Activated CD4-positive, alpha-beta memory T cell treated with anti-CD3 and anti-CD28 coated beads for 36 hours (primary cell): Measurements from ENCODE around the gene LHX5. TPM values are rescaled to one million over a fixed set of nuclear protein-coding genes. Genes with fewer than 3 reads are reported as not detected.
A peak's percentile ranks its signal among the peaks of the same experiment; 100 is the strongest.

Experiments
- CTCF ChIA-PET: fragments of 350-600 bp; sonication (Branson Sonifier 250); formaldehyde crosslinking; loops from one replicate; lab custom pipeline; 2021; ENCODE audit warnings: antibody characterized with exemption, inconsistent platforms; lab: Charles Lee
- POLR2A ChIA-PET: fragments of 350-600 bp; sonication (Branson Sonifier 250); formaldehyde crosslinking; loops from one replicate; lab custom pipeline; 2021; ENCODE audit warnings: antibody characterized with exemption; lab: Charles Lee
- DNase-seq: peaks from one replicate; pipeline ENCODE4 v3.0.0-alpha.2; 2020
- H3K27ac Mint-ChIP-seq: one replicate; pipeline ENCODE4 v1.8.0; 2021; ENCODE audit warnings: mixed read lengths
- H3K27me3 Mint-ChIP-seq: one replicate; pipeline ENCODE4 v1.8.0; 2021; ENCODE audit warnings: mixed read lengths
- H3K36me3 Mint-ChIP-seq: one replicate; pipeline ENCODE4 v1.8.0; 2021; ENCODE audit warnings: mixed read lengths
- H3K4me1 Mint-ChIP-seq: one replicate; pipeline ENCODE4 v1.8.0; 2021; ENCODE audit warnings: low read depth, mixed read lengths
- H3K4me3 Mint-ChIP-seq: one replicate; pipeline ENCODE4 v1.8.0; 2021; ENCODE audit warnings: mild to moderate bottlenecking, mixed read lengths
- H3K9me3 Mint-ChIP-seq: one replicate; pipeline ENCODE4 v1.8.0; 2021; ENCODE audit warnings: mixed read lengths
- intact Hi-C: fragments of 100-400 bp; cut with micrococcal nuclease; formaldehyde crosslinking; loops from one replicate; pipeline ENCODE4 v1.15.1; 2023
- total RNA-seq, 2 experiments: library from RNA; stranded (reverse); gene quantifications; one replicate each; pipeline ENCODE4 v1.2.3, GENCODE V29; 2021

LHX5 gene
- total RNA-seq, 2 experiments from 2014 or later, result not detected

GRCh38 chr12:113445544-113446171 is 26.0 kb downstream of the LHX5 start:
- ChIA-PET POLR2A (no interaction called here), CTCF (interaction anchor here (0.9 kb wide), 1 partner anchor 24 kb away, joined by 3 read pairs; the partner anchor contains the start of gene SDSL)
- Mint-ChIP-seq H3K4me3 (no peak overlapping the region), H3K27ac (no peak overlapping the region), H3K4me1 (no peaks in the 10 kb centered on the region), H3K27me3 (peaks cover 16% of the 10 kb centered on the region), H3K9me3 (no peaks in the 10 kb centered on the region), H3K36me3 (peaks cover 2% of the 10 kb centered on the region)
- DNase-seq, result no peak
- intact Hi-C loops, result no loop called here

GRCh38 chr12:113443030-113443539 is 28.6 kb downstream of the LHX5 start:
- CTCF ChIA-PET, result interaction anchor here (1.4 kb wide), 1 partner anchor 18 kb away, joined by 4 read pairs; no protein-coding TSS in a partner anchor
- no peak for DNase-seq
- POLR2A ChIA-PET, result interaction anchor here (0.6 kb wide), 1 partner anchor 148 kb away, joined by 4 read pairs; no protein-coding TSS in a partner anchor
- H3K27me3 Mint-ChIP-seq, result peaks cover 13% of the 10 kb centered on the region
- no peak overlapping the region for H3K4me3 Mint-ChIP-seq
- peaks cover 2% of the 10 kb centered on the region for H3K36me3 Mint-ChIP-seq
- H3K4me1 Mint-ChIP-seq, result no peaks in the 10 kb centered on the region
- no peaks in the 10 kb centered on the region for H3K9me3 Mint-ChIP-seq
- intact Hi-C loops, result no loop called here
- H3K27ac Mint-ChIP-seq, result no peak overlapping the region

DNA sequence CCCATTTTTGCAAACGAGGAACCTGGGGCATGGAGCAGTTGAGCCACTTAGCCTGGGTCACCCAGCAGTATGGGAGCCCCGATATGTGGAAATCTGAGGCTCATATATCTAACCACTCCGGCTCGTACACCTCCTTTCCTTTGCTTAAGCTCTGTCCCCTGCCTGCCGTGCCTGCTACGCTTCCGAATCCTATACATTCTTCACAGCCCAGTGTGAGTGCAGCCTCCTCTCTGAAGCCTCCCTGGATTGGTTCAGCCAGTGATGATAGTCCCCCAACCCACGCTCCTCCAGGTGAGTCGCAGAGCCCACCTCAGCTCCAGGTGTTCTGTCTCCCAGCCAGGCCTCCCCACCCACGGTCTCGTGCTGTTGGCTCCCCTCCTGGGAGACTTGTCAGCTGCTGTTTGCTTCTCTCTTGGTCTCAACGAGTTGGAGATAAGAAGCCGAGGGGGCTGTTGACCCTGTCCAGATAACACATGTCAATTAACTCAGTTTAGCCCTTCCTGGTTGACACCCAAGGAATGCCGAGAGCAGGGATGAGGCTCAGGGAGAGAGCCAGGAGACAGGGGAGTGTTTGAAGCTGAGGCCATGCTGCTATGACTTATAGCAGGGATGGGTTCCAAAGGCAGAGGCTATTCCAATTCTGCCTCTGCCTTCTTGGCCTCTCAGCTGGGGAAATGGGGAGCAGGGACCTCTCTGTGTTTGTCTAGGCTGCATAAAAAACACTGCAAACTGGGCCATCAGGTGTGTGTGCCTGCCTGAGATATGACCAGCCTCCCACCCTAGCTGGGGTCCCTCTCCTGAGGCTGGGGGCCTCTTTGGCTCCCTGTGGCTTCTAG is 30.5 kb downstream of the LHX5 start:
- H3K27me3 Mint-ChIP-seq, result peaks cover 9% of the 10 kb centered on the region
- no peak overlapping the region for H3K27ac Mint-ChIP-seq
- POLR2A ChIA-PET, result no interaction called here
- no peaks in the 10 kb centered on the region for H3K9me3 Mint-ChIP-seq
- H3K4me3 Mint-ChIP-seq, result no peak overlapping the region
- no peaks in the 10 kb centered on the region for H3K4me1 Mint-ChIP-seq
- CTCF ChIA-PET, result interaction anchor here (1.7 kb wide), 1 partner anchor 16 kb away, joined by 6 read pairs; no protein-coding TSS in a partner anchor
- intact Hi-C loops, result no loop called here
- DNase-seq, result no peak
- H3K36me3 Mint-ChIP-seq, result peaks cover 1% of the 10 kb centered on the region

DNA sequence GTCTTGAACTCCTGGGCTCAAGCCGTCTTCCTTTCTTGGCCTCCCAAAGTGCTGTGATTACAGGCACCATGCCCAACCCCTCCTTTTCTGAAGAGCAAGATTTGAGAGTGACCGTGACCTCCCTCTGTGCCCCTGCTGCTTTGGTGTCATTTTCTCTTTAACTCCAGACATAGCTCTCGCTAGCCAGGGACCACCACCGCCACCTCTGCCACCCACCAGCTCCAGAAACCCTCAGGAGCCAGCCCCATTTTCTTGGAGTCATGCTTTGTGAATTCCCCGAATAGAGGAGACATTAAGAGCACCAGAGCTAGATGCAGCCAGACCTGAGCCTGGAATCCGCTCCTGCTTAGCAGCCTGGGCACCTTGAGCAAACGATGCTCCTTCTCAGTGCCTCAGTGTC is 31.3 kb downstream of the LHX5 start:
- Mint-ChIP-seq H3K27ac (no peak overlapping the region), H3K4me1 (no peaks in the 10 kb centered on the region), H3K4me3 (no peak overlapping the region), H3K27me3 (peaks cover 9% of the 10 kb centered on the region), H3K9me3 (no peaks in the 10 kb centered on the region), H3K36me3 (no peaks in the 10 kb centered on the region)
- DNase-seq, result no peak
- CTCF ChIA-PET, result interaction anchor here (1.7 kb wide), 1 partner anchor 15 kb away, joined by 6 read pairs; no protein-coding TSS in a partner anchor
- intact Hi-C loops, result no loop called here
- POLR2A ChIA-PET, result no interaction called here

- H3K36me3 Mint-ChIP-seq, result no peaks in the 10 kb centered on the region
- no peaks in the 10 kb centered on the region for H3K4me1 Mint-ChIP-seq
- peaks cover 9% of the 10 kb centered on the region for H3K27me3 Mint-ChIP-seq
- CTCF ChIA-PET, result no interaction called here
- DNase-seq, result peak; percentile 24
- H3K4me3 Mint-ChIP-seq, result no peak overlapping the region
- POLR2A ChIA-PET, result no interaction called here
- intact Hi-C loops, result no loop called here
- H3K27ac Mint-ChIP-seq, result no peak overlapping the region
- H3K9me3 Mint-ChIP-seq, result no peaks in the 10 kb centered on the region
Measured at GRCh38 chr12:113439606-113440030, 32.1 kb downstream of the LHX5 start.

GRCh38 chr12:113439301-113439597 is 32.4 kb downstream of the LHX5 start:
- intact Hi-C loops, result no loop called here
- Mint-ChIP-seq H3K27ac (no peak overlapping the region), H3K9me3 (no peaks in the 10 kb centered on the region), H3K36me3 (no peaks in the 10 kb centered on the region), H3K27me3 (peaks cover 9% of the 10 kb centered on the region), H3K4me1 (no peaks in the 10 kb centered on the region), H3K4me3 (no peak overlapping the region)
- no peak for DNase-seq
- ChIA-PET CTCF (no interaction called here), POLR2A (no interaction called here)

DNA sequence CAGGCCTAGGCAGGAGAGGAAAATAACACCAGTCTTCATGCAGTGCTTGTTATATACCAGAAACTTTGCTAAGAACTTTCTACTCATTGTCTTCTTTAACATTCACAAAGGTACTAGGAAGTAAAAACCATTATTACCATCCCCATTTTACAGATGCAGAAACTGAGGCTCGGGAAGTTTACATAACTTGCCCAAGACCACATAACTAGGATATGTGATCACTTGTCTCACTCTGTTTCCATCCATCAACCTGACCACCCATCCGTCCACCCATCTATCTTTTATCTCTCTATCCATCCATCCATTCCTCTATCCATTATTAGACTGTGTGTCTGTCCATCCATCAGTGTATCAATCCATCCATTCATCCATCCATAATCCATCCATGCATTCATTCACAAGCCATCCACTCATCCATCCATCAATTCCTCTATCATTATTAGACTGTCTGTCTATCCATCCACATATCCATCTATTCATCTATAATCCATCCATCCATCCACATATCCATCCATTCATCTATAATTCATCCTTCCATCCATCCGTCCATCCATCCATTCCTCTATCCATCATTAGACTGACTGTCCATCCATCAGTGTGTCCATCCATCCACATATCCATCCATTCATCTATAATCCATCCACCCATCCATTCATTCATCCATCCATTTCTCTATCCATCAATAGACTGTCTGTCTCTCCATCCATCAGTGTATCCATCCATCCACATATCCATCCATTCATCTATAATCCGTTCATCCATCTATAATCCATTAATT is 33.0 kb downstream of the LHX5 start:
- no peaks in the 10 kb centered on the region for H3K9me3 Mint-ChIP-seq
- H3K27me3 Mint-ChIP-seq, result peaks cover 7% of the 10 kb centered on the region
- no peak overlapping the region for H3K4me3 Mint-ChIP-seq
- intact Hi-C loops, result no loop called here
- POLR2A ChIA-PET, result no interaction called here
- no peak overlapping the region for H3K27ac Mint-ChIP-seq
- H3K36me3 Mint-ChIP-seq, result no peaks in the 10 kb centered on the region
- no peak for DNase-seq
- CTCF ChIA-PET, result no interaction called here
- H3K4me1 Mint-ChIP-seq, result no peaks in the 10 kb centered on the region

DNA sequence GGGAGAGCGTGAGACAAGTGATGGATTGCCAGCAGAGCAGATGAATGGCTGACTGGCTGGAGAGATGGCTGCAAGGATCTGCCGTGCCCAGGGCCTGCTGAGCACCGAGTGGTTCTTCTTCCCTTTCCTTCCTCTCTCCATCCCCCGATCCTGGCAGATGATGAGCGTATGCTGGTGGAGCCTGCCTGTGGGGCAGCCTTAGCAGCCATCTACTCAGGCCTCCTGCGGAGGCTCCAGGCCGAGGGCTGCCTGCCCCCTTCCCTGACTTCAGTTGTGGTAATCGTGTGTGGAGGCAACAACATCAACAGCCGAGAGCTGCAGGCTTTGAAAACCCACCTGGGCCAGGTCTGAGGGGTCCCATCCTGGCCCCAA is 34.0 kb downstream of the LHX5 start:
- intact Hi-C loops, result no loop called here
- no peak overlapping the region for H3K4me3 Mint-ChIP-seq
- no peaks in the 10 kb centered on the region for H3K4me1 Mint-ChIP-seq
- peaks cover 5% of the 10 kb centered on the region for H3K27me3 Mint-ChIP-seq
- no peaks in the 10 kb centered on the region for H3K9me3 Mint-ChIP-seq
- POLR2A ChIA-PET, result no interaction called here
- no peak overlapping the region for H3K27ac Mint-ChIP-seq
- no peaks in the 10 kb centered on the region for H3K36me3 Mint-ChIP-seq
- no peak for DNase-seq
- CTCF ChIA-PET, result no interaction called here

DNA sequence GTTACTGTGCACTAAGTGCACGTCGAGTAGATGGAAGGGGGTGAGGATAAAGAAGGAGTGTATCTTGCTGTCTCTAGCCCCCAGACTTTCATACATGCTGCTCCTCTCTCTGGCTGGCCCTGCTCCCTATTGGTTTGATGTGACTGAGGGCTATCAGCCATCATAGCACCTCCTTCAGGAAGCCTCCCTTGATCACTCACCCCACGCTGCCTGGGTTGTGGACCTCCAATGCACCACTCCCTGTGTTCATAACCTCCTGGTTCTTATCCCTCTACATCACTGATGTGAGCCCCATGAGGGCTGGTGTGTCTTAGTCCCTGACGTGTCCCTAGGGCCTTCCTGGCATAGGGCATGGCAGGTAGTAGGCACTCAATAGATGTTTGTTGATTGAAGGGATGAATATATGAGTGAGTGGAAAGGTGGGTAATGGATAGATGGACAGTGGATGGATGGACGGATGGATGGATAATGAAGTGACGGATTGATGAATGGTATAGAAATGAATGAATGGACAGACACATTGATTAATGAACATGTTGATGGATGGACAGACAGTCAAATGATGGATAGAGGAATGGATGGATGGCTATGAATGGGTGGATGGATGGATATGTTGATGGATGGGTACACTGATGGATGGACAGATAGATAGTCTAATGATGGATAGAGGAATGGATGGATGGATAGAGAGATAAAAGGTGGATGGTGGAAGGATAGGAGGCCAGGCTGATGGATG is 34.5 kb downstream of the LHX5 start:
- H3K27me3 Mint-ChIP-seq, result peaks cover 7% of the 10 kb centered on the region
- H3K9me3 Mint-ChIP-seq, result no peaks in the 10 kb centered on the region
- CTCF ChIA-PET, result no interaction called here
- no peak overlapping the region for H3K4me3 Mint-ChIP-seq
- POLR2A ChIA-PET, result no interaction called here
- H3K36me3 Mint-ChIP-seq, result no peaks in the 10 kb centered on the region
- H3K4me1 Mint-ChIP-seq, result no peaks in the 10 kb centered on the region
- DNase-seq, result no peak
- intact Hi-C loops, result no loop called here
- no peak overlapping the region for H3K27ac Mint-ChIP-seq

- Mint-ChIP-seq H3K27me3 (peaks cover 7% of the 10 kb centered on the region), H3K4me3 (no peak overlapping the region), H3K36me3 (no peaks in the 10 kb centered on the region), H3K4me1 (no peaks in the 10 kb centered on the region), H3K27ac (no peak overlapping the region), H3K9me3 (no peaks in the 10 kb centered on the region)
- ChIA-PET POLR2A (no interaction called here), CTCF (interaction anchor here (1.1 kb wide), 1 partner anchor 25 kb away, joined by 3 read pairs; no protein-coding TSS in a partner anchor)
- intact Hi-C loops, result no loop called here
- no peak for DNase-seq
Measured at GRCh38 chr12:113436586-113436985, 35.1 kb downstream of the LHX5 start.

GRCh38 chr12:113435367-113435766 is 36.3 kb downstream of the LHX5 start:
- peaks cover 8% of the 10 kb centered on the region for H3K27me3 Mint-ChIP-seq
- H3K9me3 Mint-ChIP-seq, result no peaks in the 10 kb centered on the region
- H3K27ac Mint-ChIP-seq, result no peak overlapping the region
- DNase-seq, result no peak
- no peaks in the 10 kb centered on the region for H3K36me3 Mint-ChIP-seq
- no peak overlapping the region for H3K4me3 Mint-ChIP-seq
- CTCF ChIA-PET, result interaction anchor here (1.1 to 1.4 kb wide), 2 partner anchors 10 to 26 kb away, joined by 3 to 5 read pairs; no protein-coding TSS in a partner anchor
- POLR2A ChIA-PET, result no interaction called here
- intact Hi-C loops, result no loop called here
- H3K4me1 Mint-ChIP-seq, result no peaks in the 10 kb centered on the region
